ENCODE results near the gene SEPTIN5.
"Not testable (repeated sequence)": the region's sequence is repeated elsewhere in the genome, so short reads cannot be mapped to it uniquely, and the experiment has no call there.

SEPTIN5 gene

GRCh38 chr22:19693581-19693980 is 20.7 kb upstream of the SEPTIN5 start:
- no peak overlapping the region for H3K4me3 Mint-ChIP-seq
- no peak for ATAC-seq
- H3K4me1 Mint-ChIP-seq = no peaks in the 10 kb centered on the region
- H3K9me3 Mint-ChIP-seq = no peaks in the 10 kb centered on the region
- H3K27ac Mint-ChIP-seq = no peak overlapping the region
- H3K36me3 Mint-ChIP-seq = no peaks in the 10 kb centered on the region
- no peak for DNase-seq (ENCODE audit: low spot score in 2 of 2)

GRCh38 chr22:19693981-19694670 is 20.2 kb upstream of the SEPTIN5 start:
- DNase-seq (ENCODE audit: low spot score in 2 of 2) (no peak), ATAC-seq (no peak)
- Mint-ChIP-seq H3K36me3 (no peaks in the 10 kb centered on the region), H3K9me3 (no peaks in the 10 kb centered on the region), H3K4me1 (no peaks in the 10 kb centered on the region), H3K27ac (no peak overlapping the region), H3K4me3 (no peak overlapping the region)

GRCh38 chr22:19694696-19695095 is 19.6 kb upstream of the SEPTIN5 start:
- Mint-ChIP-seq H3K4me3 (no peak overlapping the region), H3K27ac (no peak overlapping the region)

GRCh38 chr22:19696504-19697276 is 17.6 kb upstream of the SEPTIN5 start:
- DNase-seq (ENCODE audit: low spot score in 2 of 2) (no peak), ATAC-seq (no peak)
- Mint-ChIP-seq H3K4me3 (no peak overlapping the region), H3K9me3 (no peaks in the 10 kb centered on the region), H3K36me3 (no peaks in the 10 kb centered on the region), H3K27ac (no peak overlapping the region), H3K4me1 (no peaks in the 10 kb centered on the region)

More at GRCh38 chr22:19694696-19695095, 19.6 kb upstream of the SEPTIN5 start:
- no peaks in the 10 kb centered on the region for H3K36me3 Mint-ChIP-seq
- ATAC-seq (no peak), DNase-seq (ENCODE audit: low spot score in 2 of 2) (no peak)
- H3K9me3 Mint-ChIP-seq = no peaks in the 10 kb centered on the region
- H3K4me1 Mint-ChIP-seq = no peaks in the 10 kb centered on the region

- H3K36me3 Mint-ChIP-seq; H3K27ac Mint-ChIP-seq; H3K4me1 Mint-ChIP-seq; DNase-seq (ENCODE audit: low spot score in 2 of 2); ATAC-seq; H3K9me3 Mint-ChIP-seq; H3K4me3 Mint-ChIP-seq: not testable (repeated sequence)
These were observed 16.4 kb upstream of the SEPTIN5 start for GRCh38 chr22:19697871-19698270.

- Mint-ChIP-seq H3K9me3 (no peaks in the 10 kb centered on the region), H3K4me3 (no peak overlapping the region), H3K36me3 (no peaks in the 10 kb centered on the region), H3K4me1 (no peaks in the 10 kb centered on the region), H3K27ac (no peak overlapping the region)
- DNase-seq (ENCODE audit: low spot score in 2 of 2) (no peak), ATAC-seq (no peak)
These were observed 13.4 kb upstream of the SEPTIN5 start for GRCh38 chr22:19700790-19701419.

GRCh38 chr22:19701420-19702145 is 12.7 kb upstream of the SEPTIN5 start:
- DNase-seq (ENCODE audit: low spot score in 2 of 2) (no peak), ATAC-seq (no peak)
- no peaks in the 10 kb centered on the region for H3K9me3 Mint-ChIP-seq
- H3K4me3 Mint-ChIP-seq = no peak overlapping the region
- H3K36me3 Mint-ChIP-seq = no peaks in the 10 kb centered on the region
- H3K4me1 Mint-ChIP-seq = no peaks in the 10 kb centered on the region
- no peak overlapping the region for H3K27ac Mint-ChIP-seq

- Mint-ChIP-seq H3K4me3 (no peak overlapping the region), H3K4me1 (no peaks in the 10 kb centered on the region), H3K36me3 (no peaks in the 10 kb centered on the region), H3K27ac (no peak overlapping the region), H3K9me3 (no peaks in the 10 kb centered on the region)
- ATAC-seq (no peak), DNase-seq (ENCODE audit: low spot score in 2 of 2) (no peak)
These were observed 10.4 kb upstream of the SEPTIN5 start for GRCh38 chr22:19703869-19704268.

GRCh38 chr22:19704355-19705015 is 9.8 kb upstream of the SEPTIN5 start:
- no peaks in the 10 kb centered on the region for H3K4me1 Mint-ChIP-seq
- H3K27ac Mint-ChIP-seq = no peak overlapping the region
- H3K4me3 Mint-ChIP-seq = no peak overlapping the region
- ATAC-seq (no peak), DNase-seq (ENCODE audit: low spot score in 2 of 2) (no peak)
- H3K9me3 Mint-ChIP-seq = no peaks in the 10 kb centered on the region
- H3K36me3 Mint-ChIP-seq = no peaks in the 10 kb centered on the region

- Mint-ChIP-seq H3K36me3 (no peaks in the 10 kb centered on the region), H3K4me3 (no peak overlapping the region), H3K4me1 (no peaks in the 10 kb centered on the region), H3K27ac (no peak overlapping the region), H3K9me3 (no peaks in the 10 kb centered on the region)
- DNase-seq (ENCODE audit: low spot score in 2 of 2) (no peak), ATAC-seq (no peak)
These were observed 8.9 kb upstream of the SEPTIN5 start for GRCh38 chr22:19705181-19705934.

- H3K4me3 Mint-ChIP-seq = no peak overlapping the region
- no peaks in the 10 kb centered on the region for H3K36me3 Mint-ChIP-seq
- no peaks in the 10 kb centered on the region for H3K4me1 Mint-ChIP-seq
- no peak overlapping the region for H3K27ac Mint-ChIP-seq
- DNase-seq (ENCODE audit: low spot score in 2 of 2) (no peak), ATAC-seq (no peak)
- H3K9me3 Mint-ChIP-seq = no peaks in the 10 kb centered on the region
These were observed 7.6 kb upstream of the SEPTIN5 start for GRCh38 chr22:19706661-19707151.

- H3K36me3 Mint-ChIP-seq = no peaks in the 10 kb centered on the region
- no peak for DNase-seq (ENCODE audit: low spot score in 2 of 2)
- H3K9me3 Mint-ChIP-seq = no peaks in the 10 kb centered on the region
- no peak overlapping the region for H3K4me3 Mint-ChIP-seq
- H3K27ac Mint-ChIP-seq = no peak overlapping the region
- H3K4me1 Mint-ChIP-seq = no peaks in the 10 kb centered on the region
- ATAC-seq = no peak
These were observed 6.7 kb upstream of the SEPTIN5 start for GRCh38 chr22:19707347-19708290.

GRCh38 chr22:19708321-19709011 is 5.8 kb upstream of the SEPTIN5 start:
- Mint-ChIP-seq H3K4me1 (no peaks in the 10 kb centered on the region), H3K36me3 (no peaks in the 10 kb centered on the region), H3K4me3 (no peak overlapping the region), H3K9me3 (no peaks in the 10 kb centered on the region), H3K27ac (no peak overlapping the region)
- DNase-seq (ENCODE audit: low spot score in 2 of 2) (no peak), ATAC-seq (peak; percentile 3)
